Keratinocyte (primary cell): ENCODE results near the gene GNA15.

Experiments used
- CTCF ChIP-seq, 3 experiments: IDR thresholded peaks in 1 of 3; conservative IDR thresholded peaks in 1 of 3; optimal IDR thresholded peaks in 1 of 3; 2 replicates in 2 of 3; 3 replicates in 1 of 3; pipeline versions ENCODE3 to v1.5.1; 2011; ENCODE audit warnings: low read length in 3 of 3, mild to moderate bottlenecking in 3 of 3, moderate library complexity in 2 of 3, control low read depth in 1 of 3, inconsistent platforms in 1 of 3; ENCODE audit not compliant: insufficient read depth in 2 of 3; ENCODE audit errors: extremely low read depth in 1 of 3
- EZH2 ChIP-seq: IDR thresholded peaks from one replicate; pipeline ENCODE4 v1.6.1; 2012; ENCODE audit warnings: inconsistent platforms, mild to moderate bottlenecking, low read length, moderate library complexity

- no peak for TF ChIP-seq CTCF (optimal IDR thresholded peaks at IDR 0.05 in 1 of 3, IDR thresholded peaks at IDR 0.05 in 1 of 3, conservative IDR thresholded peaks at IDR 0.05 in 1 of 3; ENCODE audit: extremely low read depth in 1 of 3, insufficient read depth in 2 of 3, low read length in 3 of 3)
- no peak for TF ChIP-seq EZH2
Measured at GRCh38 chr19:3100331-3100730, 35.5 kb upstream of the GNA15 start.
